Nephron progenitor cell (in vitro differentiated cells): ENCODE measurements around the gene EXOSC7.

Experiments
- DNase-seq: peaks from one replicate; pipeline ENCODE4 v3.0.0; 2021
- H3K27ac Mint-ChIP-seq: 2 replicates; pipeline ENCODE4 v1.8.0; 2021; ENCODE audit warnings: mild to moderate bottlenecking, moderate library complexity, mixed read lengths
- H3K27me3 Mint-ChIP-seq: 2 replicates; pipeline ENCODE4 v1.8.0; 2021; ENCODE audit warnings: mild to moderate bottlenecking, low read depth, mixed read lengths; ENCODE audit not compliant: poor library complexity
- H3K36me3 Mint-ChIP-seq: 2 replicates; pipeline ENCODE4 v1.8.0; 2021; ENCODE audit warnings: low read depth, mixed read lengths
- H3K4me1 Mint-ChIP-seq: 2 replicates; pipeline ENCODE4 v1.8.0; 2021; ENCODE audit warnings: mixed read lengths
- H3K4me3 Mint-ChIP-seq: 2 replicates; pipeline ENCODE4 v1.8.0; 2021; ENCODE audit warnings: mild to moderate bottlenecking, moderate library complexity, mixed read lengths
- H3K9me3 Mint-ChIP-seq: 2 replicates; pipeline ENCODE4 v1.8.0; 2021; ENCODE audit warnings: mild to moderate bottlenecking, moderate library complexity, mixed read lengths
- CTCF ChIP-seq: fragments of 200-600 bp; sonication (generic); IDR thresholded peaks from 2 replicates; pipeline ENCODE4 v1.5.0; 2021; ENCODE audit warnings: antibody characterized with exemption

The EXOSC7 gene

GRCh38 chr3:45024542-45025255 is 48.7 kb downstream of the EXOSC7 start:
- H3K27me3 Mint-ChIP-seq, result no peaks in the 10 kb centered on the region
- DNase-seq, result no peak
- H3K9me3 Mint-ChIP-seq, result no peaks in the 10 kb centered on the region
- peaks cover 6% of the 10 kb centered on the region for H3K36me3 Mint-ChIP-seq
- no peak overlapping the region for H3K4me3 Mint-ChIP-seq
- peak overlapping the region; percentile 34 for H3K27ac Mint-ChIP-seq
- no peak for TF ChIP-seq CTCF
- H3K4me1 Mint-ChIP-seq, result peaks cover 47% of the 10 kb centered on the region

GRCh38 chr3:45026038-45026437 is 50.0 kb downstream of the EXOSC7 start, which contains the start of gene CLEC3B:
Gene CLEC3B (plus strand): TSS chr3:45026303. CDS start chr3:45026363, 60 bp downstream.
- Mint-ChIP-seq H3K9me3 (no peaks in the 10 kb centered on the region), H3K27me3 (no peaks in the 10 kb centered on the region), H3K36me3 (no peaks in the 10 kb centered on the region), H3K4me1 (peaks cover 47% of the 10 kb centered on the region), H3K27ac (peak within 1 kb of the TSS; percentile 12), H3K4me3 (no peak within 1 kb of the TSS)
- no peak for DNase-seq
- TF ChIP-seq CTCF, result no peak

GRCh38 chr3:45026957-45027356 is 50.9 kb downstream of the EXOSC7 start:
- no peaks in the 10 kb centered on the region for H3K9me3 Mint-ChIP-seq
- DNase-seq, result no peak
- no peaks in the 10 kb centered on the region for H3K36me3 Mint-ChIP-seq
- peaks cover 41% of the 10 kb centered on the region for H3K4me1 Mint-ChIP-seq
- no peak for TF ChIP-seq CTCF
- H3K27ac Mint-ChIP-seq, result no peak overlapping the region
- H3K27me3 Mint-ChIP-seq, result no peaks in the 10 kb centered on the region
- no peak overlapping the region for H3K4me3 Mint-ChIP-seq

GRCh38 chr3:45027441-45027840 is 51.4 kb downstream of the EXOSC7 start:
- Mint-ChIP-seq H3K9me3 (no peaks in the 10 kb centered on the region), H3K27me3 (no peaks in the 10 kb centered on the region), H3K27ac (no peak overlapping the region), H3K4me3 (no peak overlapping the region), H3K4me1 (peaks cover 40% of the 10 kb centered on the region), H3K36me3 (no peaks in the 10 kb centered on the region)
- no peak for DNase-seq
- no peak for TF ChIP-seq CTCF

- Mint-ChIP-seq H3K36me3 (no peaks in the 10 kb centered on the region), H3K4me1 (peaks cover 29% of the 10 kb centered on the region), H3K27me3 (peaks cover 13% of the 10 kb centered on the region)
Observed at GRCh38 chr3:45029216-45029615, 53.2 kb downstream of the EXOSC7 start.

More at GRCh38 chr3:45029216-45029615, 53.2 kb downstream of the EXOSC7 start:
- no peak for TF ChIP-seq CTCF
- Mint-ChIP-seq H3K9me3 (no peaks in the 10 kb centered on the region), H3K27ac (no peak overlapping the region), H3K4me3 (no peak overlapping the region)
- DNase-seq, result no peak
